Prostate gland (tissue), 2 donors: Measurements from ENCODE around the gene ABHD2. TPM values are rescaled to one million over a fixed set of nuclear protein-coding genes. Genes with fewer than 3 reads are reported as not detected.

Experiments used
- DNase-seq: peaks from one replicate; pipeline ENCODE4 v3.0.0-alpha.2; 2019; ENCODE audit warnings: low spot score
- H3K27ac ChIP-seq, 2 donors: fragments of 200-600 bp; sonication (generic); 2 replicates each; pipeline ENCODE4 v1.5.1; 2017 to 2019
- H3K27me3 ChIP-seq: fragments of 200-600 bp; sonication (generic); replicated peaks from 2 replicates; pipeline ENCODE4 v1.5.1; 2019; ENCODE audit not compliant: insufficient read depth
- H3K36me3 ChIP-seq, 2 donors: fragments of 200-600 bp; sonication (generic); 1 replicate in 1 of 2; 2 replicates in 1 of 2; pipeline versions ENCODE4 v1.5.1 to v1.8.1; 2017 to 2019
- H3K4me1 ChIP-seq: fragments of 200-600 bp; sonication (generic); replicated peaks from 2 replicates; pipeline ENCODE4 v1.5.1; 2019
- H3K4me3 ChIP-seq, 2 donors: fragments of 200-600 bp; sonication (generic); 2 replicates each; pipeline ENCODE4 v1.5.1; 2017 to 2019
- H3K9me3 ChIP-seq: fragments of 200-600 bp; sonication (generic); 2 replicates; pipeline ENCODE4 v1.5.1; 2017
- POLR2A ChIP-seq: fragments of 450-650 bp; IDR thresholded peaks from one replicate; pipeline ENCODE4 v1.6.1; 2016; ENCODE audit warnings: antibody characterized with exemption, mild to moderate bottlenecking
- POLR2AphosphoS5 ChIP-seq: sonication (generic); formaldehyde crosslinking; IDR thresholded peaks from one replicate; pipeline ENCODE4 v1.6.1; 2017; ENCODE audit warnings: antibody characterized with exemption
- WGBS: methylation state at CpG from one replicate; pipeline ENCODE4 v1.1.5; 2018; 5-methylcytosine and 5-hydroxymethylcytosine counted together
- intact Hi-C: fragments of 100-400 bp; cut with DNase I; formaldehyde crosslinking; loops from one replicate; pipeline ENCODE4 v1.14.2; 2022
- total RNA-seq, 2 donors: library from RNA; depleted of rRNA; stranded (reverse); fragments of >200 nt; gene quantifications; one replicate each; pipeline ENCODE4 v1.1.0, GENCODE V29; 2016
- TF ChIP-seq, protein P1 (sequence below), 4 experiments: fragments of 200-600 bp in 2 of 4; fragments of 450-650 bp in 2 of 4; sonication (generic) in 2 of 4; IDR thresholded peaks; 1 replicate in 3 of 4; 2 replicates in 1 of 4; pipeline ENCODE4 v1.5.1; 2016 to 2019; ENCODE audit warnings: antibody characterized with exemption in 4 of 4, mild to moderate bottlenecking in 2 of 4, moderate library complexity in 2 of 4

ABHD2 gene
- total RNA-seq, 2 donors from 2014 or later, result 111 to 253 TPM

DNA sequence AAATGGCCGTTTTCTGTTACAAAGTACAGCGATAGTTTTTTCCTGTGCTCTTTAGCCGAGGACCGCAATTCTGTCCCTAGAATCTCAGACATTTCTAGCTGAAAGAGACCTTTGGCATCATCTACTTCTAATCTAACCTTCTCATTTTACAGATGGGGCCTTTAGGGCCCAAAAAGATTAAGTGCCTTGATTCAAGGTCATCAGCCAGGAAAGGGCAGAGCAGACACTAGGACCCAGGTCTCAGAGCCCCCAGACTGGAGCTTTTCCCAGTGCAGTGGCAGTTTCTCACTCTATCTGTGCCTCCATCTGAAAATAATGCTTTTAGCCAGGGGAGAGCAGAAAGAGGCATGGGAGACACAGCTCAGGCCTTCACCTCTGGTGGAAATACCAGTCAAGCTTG is 20.6 kb downstream of the ABHD2 start:
- WGBS, result 55% methylated on average over 4 of the region's 4 CpGs
- Histone ChIP-seq H3K4me3 (no peak overlapping the region), H3K4me1 (peaks cover 32% of the 10 kb centered on the region), H3K27me3 (no peaks in the 10 kb centered on the region), H3K36me3 (peaks cover 0 to 2% of the 10 kb centered on the region in 2 donors), H3K9me3 (no peaks in the 10 kb centered on the region), H3K27ac (peak overlapping the region; percentile 70 to 92)
- intact Hi-C loops, result no loop called here
- no peak for TF ChIP-seq POLR2AphosphoS5
- TF ChIP-seq, protein P1, sequence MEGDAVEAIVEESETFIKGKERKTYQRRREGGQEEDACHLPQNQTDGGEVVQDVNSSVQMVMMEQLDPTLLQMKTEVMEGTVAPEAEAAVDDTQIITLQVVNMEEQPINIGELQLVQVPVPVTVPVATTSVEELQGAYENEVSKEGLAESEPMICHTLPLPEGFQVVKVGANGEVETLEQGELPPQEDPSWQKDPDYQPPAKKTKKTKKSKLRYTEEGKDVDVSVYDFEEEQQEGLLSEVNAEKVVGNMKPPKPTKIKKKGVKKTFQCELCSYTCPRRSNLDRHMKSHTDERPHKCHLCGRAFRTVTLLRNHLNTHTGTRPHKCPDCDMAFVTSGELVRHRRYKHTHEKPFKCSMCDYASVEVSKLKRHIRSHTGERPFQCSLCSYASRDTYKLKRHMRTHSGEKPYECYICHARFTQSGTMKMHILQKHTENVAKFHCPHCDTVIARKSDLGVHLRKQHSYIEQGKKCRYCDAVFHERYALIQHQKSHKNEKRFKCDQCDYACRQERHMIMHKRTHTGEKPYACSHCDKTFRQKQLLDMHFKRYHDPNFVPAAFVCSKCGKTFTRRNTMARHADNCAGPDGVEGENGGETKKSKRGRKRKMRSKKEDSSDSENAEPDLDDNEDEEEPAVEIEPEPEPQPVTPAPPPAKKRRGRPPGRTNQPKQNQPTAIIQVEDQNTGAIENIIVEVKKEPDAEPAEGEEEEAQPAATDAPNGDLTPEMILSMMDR (IDR thresholded peaks at IDR 0.05), result no peak
- no peak for TF ChIP-seq POLR2A
- DNase-seq, result no peak

DNA sequence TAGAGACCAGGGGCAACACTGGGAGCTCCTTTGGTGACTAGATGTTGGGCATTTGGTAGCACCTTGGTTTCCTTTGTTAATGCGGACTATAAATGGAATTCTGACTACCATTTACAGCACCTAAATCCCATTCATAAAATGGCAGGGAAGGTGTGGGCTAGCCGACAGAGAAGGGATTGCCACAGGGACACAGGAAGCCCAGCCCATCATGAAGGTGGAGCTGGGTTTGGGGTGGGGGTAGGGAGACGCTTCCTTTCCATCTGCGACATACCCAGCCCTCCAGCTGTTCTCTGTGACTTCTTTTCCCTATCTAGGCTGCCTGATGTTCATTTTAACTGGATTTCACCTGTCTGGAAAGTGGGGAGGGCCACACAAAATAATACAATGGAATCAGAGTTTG is 21.0 kb downstream of the ABHD2 start:
- no peak for DNase-seq
- Histone ChIP-seq H3K4me1 (peaks cover 31% of the 10 kb centered on the region), H3K36me3 (no peaks in the 10 kb centered on the region), H3K27me3 (no peaks in the 10 kb centered on the region), H3K4me3 (no peak overlapping the region), H3K27ac (peak overlapping the region; percentile 70 to 92), H3K9me3 (no peaks in the 10 kb centered on the region)
- intact Hi-C loops, result no loop called here
- TF ChIP-seq POLR2A (no peak), POLR2AphosphoS5 (no peak)
- TF ChIP-seq, protein P1 (IDR thresholded peaks at IDR 0.05), result no peak
- 83% methylated on average over 4 of the region's 4 CpGs for WGBS

DNA sequence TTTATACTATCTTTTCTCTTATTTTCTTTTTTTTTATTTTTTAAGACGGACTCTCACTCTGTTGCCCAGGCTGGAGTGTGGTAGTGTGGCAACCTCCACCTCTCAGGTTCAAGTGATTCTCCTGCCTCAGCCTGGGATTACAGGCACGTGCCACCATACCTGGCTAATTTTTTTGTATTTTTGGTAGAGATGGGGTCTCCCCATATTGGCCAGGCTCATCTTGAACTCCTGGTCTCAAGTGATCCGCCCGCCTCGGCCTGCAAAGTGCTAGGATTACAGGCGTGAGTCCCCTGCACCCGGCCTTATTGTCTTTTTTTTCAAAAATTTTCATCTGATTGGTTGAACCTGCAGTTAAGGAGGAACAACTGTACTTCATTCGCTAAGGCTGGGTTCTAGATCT is 21.8 kb downstream of the ABHD2 start:
- peaks cover 39% of the 10 kb centered on the region for H3K4me1 ChIP-seq
- H3K27ac ChIP-seq, result peak overlapping the region in 1 of 2 donors; percentile 92
- H3K4me3 ChIP-seq, result no peak overlapping the region
- H3K9me3 ChIP-seq, result no peaks in the 10 kb centered on the region
- DNase-seq, result no peak
- intact Hi-C loops, result no loop called here
- 96% methylated on average over 8 of the region's 8 CpGs for WGBS
- TF ChIP-seq POLR2AphosphoS5 (no peak), POLR2A (no peak)
- TF ChIP-seq, protein P1 (IDR thresholded peaks at IDR 0.05), result no peak
- no peaks in the 10 kb centered on the region for H3K36me3 ChIP-seq
- no peaks in the 10 kb centered on the region for H3K27me3 ChIP-seq

DNA sequence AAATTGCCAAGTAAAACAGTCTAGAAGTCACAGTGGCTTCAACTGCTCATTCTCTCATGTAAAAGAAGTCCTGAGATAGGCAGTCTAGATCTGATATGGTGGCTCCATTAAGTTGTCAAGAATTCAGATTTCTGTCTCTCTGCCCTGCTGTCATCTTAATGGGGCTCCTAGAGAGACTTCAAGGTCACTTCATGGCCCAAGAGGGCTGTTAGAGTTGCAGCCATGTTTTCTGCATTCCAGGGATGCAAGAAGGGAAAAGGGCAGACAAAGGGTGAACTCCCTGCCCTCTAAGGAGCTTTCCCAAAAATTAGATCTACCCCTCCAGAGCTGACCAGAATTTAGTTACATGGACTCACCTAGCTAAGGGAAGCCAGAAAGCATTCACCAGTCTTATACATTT is 23.1 kb downstream of the ABHD2 start:
- peak overlapping the region; percentile 79 to 92 for H3K27ac ChIP-seq
- no peak overlapping the region for H3K4me3 ChIP-seq
- no peaks in the 10 kb centered on the region for H3K27me3 ChIP-seq
- peaks cover 43% of the 10 kb centered on the region for H3K4me1 ChIP-seq
- no peaks in the 10 kb centered on the region for H3K36me3 ChIP-seq
- no peaks in the 10 kb centered on the region for H3K9me3 ChIP-seq
- intact Hi-C loops, result no loop called here
- DNase-seq, result no peak
- TF ChIP-seq POLR2A, result no peak
- TF ChIP-seq, protein P1 (IDR thresholded peaks at IDR 0.05), result no peak
- no peak for TF ChIP-seq POLR2AphosphoS5

DNA sequence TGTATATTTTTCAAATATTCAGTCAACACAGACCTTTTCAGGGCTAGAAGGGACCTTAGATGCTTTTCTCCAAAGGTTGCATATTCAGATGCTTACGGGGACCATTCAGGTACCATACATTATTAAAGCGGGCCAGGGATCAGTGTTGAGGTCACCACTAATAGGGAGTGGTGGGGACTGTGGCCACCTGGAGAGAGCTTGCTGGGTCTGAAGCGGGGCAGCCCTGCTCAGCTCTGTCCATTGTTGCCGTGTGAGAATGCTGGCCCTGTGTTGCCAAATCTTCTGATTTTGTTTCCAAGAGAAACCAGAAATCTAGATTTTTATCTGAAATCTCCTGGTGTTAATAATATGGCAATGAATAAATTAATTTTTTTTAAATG is 23.7 kb downstream of the ABHD2 start:
- H3K36me3 ChIP-seq, result no peaks in the 10 kb centered on the region
- TF ChIP-seq, protein P1 (IDR thresholded peaks at IDR 0.05), result no peak
- TF ChIP-seq POLR2AphosphoS5, result no peak
- TF ChIP-seq POLR2A, result no peak
- 73% methylated on average over 4 of the region's 4 CpGs for WGBS
- H3K9me3 ChIP-seq, result no peaks in the 10 kb centered on the region
- intact Hi-C loops, result no loop called here
- DNase-seq, result no peak
- no peak overlapping the region for H3K4me3 ChIP-seq
- H3K4me1 ChIP-seq, result peaks cover 43% of the 10 kb centered on the region
- peak overlapping the region; percentile 79 to 92 for H3K27ac ChIP-seq
- no peaks in the 10 kb centered on the region for H3K27me3 ChIP-seq
